C4-2B (cell line): ENCODE data around the gene XPO1.
"Not testable (repeated sequence)": the region's sequence is repeated elsewhere in the genome, so short reads cannot be mapped to it uniquely, and the experiment has no call there.

Source experiments
- CTCF ChIP-seq: fragments of 450-650 bp; conservative IDR thresholded peaks from 2 replicates; pipeline ENCODE4 v1.5.1; 2017; ENCODE audit warnings: mild to moderate bottlenecking
- ZFX ChIP-seq: fragments of 450-650 bp; IDR thresholded peaks from 2 replicates; pipeline ENCODE4 v1.6.1; 2017

GRCh38 chr2:61540167-61540566 lies 2.0 kb upstream of the XPO1 start:
- TF ChIP-seq CTCF, ZFX: not testable (repeated sequence)
